ENCODE results near the gene SFT2D3.
"Not testable (repeated sequence)": the region's sequence is repeated elsewhere in the genome, so short reads cannot be mapped to it uniquely, and the experiment has no call there.

The SFT2D3 gene

GRCh38 chr2:127712999-127713398 lies 11.7 kb downstream of the SFT2D3 start:
- no peak for DNase-seq

- DNase-seq: no peak
Observed at GRCh38 chr2:127713562-127713961, 12.3 kb downstream of the SFT2D3 start.

DNA sequence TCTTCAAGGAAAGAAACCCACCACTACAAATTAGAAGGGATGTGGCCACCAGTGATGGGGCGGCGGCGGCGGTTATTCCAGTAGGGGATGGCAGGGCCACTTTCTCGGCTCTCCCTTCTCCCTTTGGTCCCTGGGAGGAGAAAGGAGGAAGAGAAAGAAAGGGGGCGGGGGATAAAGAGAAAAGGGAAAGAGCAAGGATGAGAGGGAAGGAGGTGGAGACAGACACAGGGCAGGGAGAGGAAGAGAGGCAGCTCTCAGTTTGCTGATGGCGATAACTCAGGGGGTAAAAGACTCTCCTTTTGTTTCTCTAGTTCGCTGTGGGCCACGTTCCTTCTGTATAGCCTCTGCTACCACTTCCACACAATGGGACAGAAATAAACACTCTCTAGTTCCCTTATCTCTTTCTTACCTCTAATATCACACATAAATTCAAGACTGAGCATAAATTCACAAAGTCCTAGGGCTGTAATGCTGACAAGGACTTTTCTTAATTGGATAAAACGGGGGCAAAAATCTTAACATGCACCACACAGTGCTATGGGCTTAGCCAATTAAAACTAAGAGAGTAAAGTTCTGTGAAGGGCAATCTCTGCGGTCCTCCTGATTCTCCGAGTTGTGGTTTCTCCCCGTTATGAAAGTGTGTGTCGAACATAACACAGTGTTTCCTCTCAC lies 14.6 kb downstream of the SFT2D3 start:
- DNase-seq: no peak

DNA sequence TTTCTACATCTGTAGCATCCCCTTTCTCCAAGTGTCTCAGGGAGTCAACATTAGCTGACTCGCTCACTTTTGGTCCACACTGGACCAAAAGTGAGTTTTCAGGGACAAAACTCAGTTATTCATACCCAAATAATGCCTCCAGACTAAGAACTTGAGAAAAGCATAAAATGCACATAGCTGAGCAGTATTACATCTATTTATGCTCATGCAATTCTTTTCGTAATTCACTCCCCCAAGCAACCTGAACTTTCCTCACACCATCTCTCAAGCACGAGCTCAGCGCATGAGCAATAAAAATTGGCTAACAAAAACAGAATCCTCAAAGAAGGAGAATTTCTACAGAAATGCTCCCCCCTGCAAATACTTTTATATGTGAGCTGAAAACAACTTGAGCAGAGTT lies 17.0 kb downstream of the SFT2D3 start:
- no peak for DNase-seq

DNA sequence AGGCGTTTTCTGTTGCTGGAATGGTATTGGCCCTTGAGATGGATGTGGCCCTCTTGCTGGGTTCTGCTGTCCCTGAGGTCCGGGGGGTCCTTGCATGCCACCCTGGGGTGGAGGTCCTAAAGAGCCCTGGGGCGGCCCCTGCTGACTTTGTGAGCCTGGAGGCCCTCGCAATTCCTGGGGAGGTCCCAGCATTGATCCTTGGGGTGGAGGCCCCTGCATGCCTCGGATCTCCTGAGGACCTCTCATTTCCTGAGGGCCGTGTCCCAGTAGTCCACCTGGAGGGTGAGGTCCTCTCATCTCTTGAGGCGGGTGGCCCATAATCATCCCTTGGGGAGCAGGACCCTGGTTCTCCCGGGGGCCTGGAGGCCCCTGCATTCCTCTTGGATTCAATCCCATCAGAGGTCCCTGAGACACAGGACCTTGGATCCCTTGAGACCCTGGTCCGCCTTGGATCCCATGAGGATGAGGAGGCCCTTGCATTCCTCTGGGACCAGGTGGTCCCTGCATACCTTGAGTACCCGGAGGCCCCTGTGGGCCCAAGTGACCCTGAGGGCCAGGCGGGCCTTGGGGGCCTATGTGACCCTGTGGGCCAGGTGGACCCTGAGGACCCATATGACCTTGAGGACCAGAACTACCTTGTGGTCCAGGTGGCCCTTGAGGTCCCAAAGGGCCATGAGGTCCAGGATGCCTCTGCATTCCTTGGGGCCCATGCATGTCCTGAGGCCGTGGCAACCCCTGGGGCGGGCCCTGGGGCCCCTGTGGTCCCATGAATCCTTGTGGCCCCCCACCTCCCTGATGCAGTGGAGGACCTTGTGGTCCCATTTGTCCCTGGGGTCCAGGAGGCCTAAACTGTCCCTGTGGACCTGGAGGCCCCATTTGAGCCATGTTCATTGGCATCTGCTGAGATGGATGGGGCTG lies 18.3 kb downstream of the SFT2D3 start:
- DNase-seq: no peak

DNA sequence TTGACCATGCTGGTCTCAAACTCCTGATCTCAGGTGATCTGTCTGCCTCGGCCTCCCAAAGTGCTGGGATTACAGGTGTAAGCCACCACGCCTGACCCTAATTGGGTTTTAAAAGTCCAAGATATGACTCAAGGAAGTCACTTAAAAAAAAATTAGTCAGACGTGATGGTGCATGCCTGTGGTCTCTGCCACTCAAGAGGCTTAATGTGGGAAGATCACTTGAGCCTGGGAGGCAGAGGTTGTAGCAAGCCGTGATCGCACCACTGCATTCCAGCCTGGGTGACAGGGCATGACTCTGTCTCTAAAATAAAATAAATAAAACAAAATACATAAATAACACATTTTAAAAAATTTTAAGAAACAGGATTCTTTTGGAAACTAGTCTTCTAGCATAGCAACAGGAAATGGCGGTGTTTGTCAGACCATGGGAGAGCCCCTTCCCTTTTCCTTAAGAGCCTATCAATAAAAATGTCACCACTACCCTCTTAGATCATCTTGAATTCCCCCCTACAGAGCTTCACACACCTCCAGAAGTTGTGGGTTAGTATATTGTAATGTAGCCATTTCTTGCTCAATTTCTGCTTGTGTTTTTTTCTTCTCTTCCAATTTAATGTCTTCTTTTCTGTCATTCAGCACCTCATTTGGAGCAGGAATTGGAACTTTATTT lies 20.1 kb downstream of the SFT2D3 start:
- DNase-seq: no peak

- DNase-seq: no peak
Observed at GRCh38 chr2:127721978-127722355, 20.7 kb downstream of the SFT2D3 start.

- no peak for DNase-seq
Observed at GRCh38 chr2:127722807-127723206, 21.5 kb downstream of the SFT2D3 start.

- no peak for DNase-seq
Observed at GRCh38 chr2:127726158-127726880, 25.0 kb downstream of the SFT2D3 start.

- DNase-seq: no peak
Observed at GRCh38 chr2:127733113-127733815, 32.0 kb downstream of the SFT2D3 start.

DNA sequence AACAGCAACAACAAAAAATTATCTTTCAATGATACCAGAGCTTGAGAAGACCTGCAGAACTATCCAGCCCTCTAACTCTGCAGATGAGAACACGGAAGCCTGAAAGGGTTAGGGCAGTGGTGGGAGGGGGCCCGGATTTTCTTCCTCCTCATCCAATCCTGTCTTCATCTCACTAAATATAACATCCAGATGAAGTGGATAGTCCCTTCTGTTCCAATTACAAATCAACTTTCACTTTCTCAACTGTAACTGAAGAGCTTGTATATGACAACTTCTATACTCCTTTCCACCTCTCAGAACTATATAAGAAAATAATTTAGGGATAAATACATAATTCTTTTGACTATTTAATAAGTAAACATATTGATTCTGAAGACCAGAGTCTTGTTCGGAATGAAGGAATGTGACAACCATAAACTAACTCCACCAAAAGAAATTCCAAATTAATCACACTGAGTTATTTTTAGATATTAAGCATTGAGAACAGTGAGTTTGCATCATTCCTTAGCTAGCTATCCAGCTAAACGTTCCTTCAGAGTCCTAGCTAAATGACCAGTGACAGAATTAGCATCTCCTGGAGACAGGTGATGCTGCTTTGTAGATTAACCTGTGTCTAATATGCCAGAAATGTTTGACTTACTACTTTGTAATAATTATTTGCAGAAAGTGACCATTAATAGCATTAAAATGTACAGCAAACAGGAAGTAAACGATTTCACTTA lies 32.7 kb downstream of the SFT2D3 start:
- no peak for DNase-seq

GRCh38 chr2:127735044-127735443 lies 33.7 kb downstream of the SFT2D3 start:
- no peak for DNase-seq

DNA sequence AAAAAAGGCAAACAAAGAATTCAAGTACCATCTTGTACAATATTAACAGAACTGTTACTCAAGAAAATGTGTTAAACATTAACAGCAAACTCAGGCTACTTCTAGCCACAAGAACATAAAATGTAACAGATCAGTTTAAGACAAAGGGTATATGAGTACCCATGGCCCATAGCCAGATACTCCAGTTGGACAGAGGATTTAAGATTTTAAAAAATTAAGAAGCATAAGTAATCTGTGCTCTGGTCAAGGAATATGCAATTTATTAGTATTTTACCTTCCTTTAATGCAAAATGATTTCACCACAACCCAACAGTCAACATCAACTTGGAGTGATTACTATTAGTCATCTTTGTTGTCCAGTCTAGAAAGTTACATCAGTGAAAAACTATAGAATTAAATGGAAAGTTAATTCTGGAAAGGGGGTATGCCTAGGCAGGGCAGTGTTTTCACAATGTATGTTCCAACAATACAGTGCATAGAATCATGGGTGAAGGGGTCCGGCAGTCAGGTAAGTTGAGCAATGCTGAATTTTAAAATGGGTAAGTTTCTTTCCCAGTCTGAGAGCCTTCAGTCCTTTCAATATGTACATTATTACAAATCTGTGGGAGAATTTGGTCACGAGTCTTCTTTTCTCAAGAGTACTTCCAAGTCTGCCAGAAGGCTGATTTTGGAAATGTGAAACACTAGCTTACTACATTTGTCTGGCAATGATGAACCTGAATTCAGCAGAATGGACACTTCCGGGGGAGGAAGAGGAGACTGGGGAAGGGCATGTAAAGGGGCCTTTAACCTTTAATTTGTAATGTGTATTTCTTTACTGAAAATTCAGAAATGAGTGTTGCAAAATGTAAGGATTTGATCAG lies 34.5 kb downstream of the SFT2D3 start:
- DNase-seq: no peak

GRCh38 chr2:127737892-127738291 lies 36.6 kb downstream of the SFT2D3 start:
- DNase-seq: no peak

DNA sequence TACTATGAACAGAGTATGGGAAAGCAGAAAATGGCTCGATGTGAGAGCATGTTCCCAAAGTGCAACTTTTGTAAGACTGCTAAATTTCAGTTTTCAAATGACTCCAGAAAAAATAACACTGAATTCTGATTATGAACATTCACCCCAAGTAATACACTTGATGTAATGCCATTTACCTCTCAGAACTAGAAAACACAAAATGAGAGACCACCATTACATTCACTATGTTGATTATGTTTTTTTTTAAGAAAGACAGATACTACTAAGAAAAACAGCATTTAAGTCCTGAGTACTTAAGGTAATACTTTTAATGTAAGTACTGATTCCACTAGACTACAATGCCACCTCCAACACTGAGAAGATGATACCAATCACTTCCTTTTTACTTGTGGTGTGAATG lies 38.5 kb downstream of the SFT2D3 start:
- no peak for DNase-seq

DNA sequence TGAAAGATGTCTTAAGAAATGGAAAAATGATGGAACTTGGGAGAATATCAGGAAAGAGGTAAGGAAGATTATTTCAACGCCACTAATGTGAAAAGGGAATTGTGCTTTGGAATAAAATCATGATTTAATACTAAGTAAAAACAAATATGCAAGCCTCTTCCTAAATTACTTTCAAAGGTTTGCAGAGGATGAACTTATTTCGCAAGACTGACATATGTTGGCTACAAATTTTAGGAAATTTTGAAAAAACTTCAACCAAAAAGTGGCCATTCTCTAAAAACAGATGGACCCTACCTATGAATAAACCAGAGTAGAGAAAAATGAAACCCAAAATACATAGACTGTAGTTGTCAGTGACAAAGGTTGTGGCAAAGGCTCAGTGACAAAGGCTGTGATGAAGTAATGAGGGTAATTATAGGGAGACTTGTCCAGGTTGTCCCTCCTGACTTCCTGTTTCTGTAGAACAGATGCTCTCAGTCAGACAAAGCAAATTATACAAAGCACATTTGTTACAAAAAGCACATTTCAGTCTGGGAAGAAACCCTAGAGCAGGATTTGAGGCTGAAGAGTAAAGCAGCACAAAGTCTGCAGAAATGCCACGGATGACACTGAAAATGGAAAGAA lies 39.5 kb downstream of the SFT2D3 start:
- no peak for DNase-seq

DNA sequence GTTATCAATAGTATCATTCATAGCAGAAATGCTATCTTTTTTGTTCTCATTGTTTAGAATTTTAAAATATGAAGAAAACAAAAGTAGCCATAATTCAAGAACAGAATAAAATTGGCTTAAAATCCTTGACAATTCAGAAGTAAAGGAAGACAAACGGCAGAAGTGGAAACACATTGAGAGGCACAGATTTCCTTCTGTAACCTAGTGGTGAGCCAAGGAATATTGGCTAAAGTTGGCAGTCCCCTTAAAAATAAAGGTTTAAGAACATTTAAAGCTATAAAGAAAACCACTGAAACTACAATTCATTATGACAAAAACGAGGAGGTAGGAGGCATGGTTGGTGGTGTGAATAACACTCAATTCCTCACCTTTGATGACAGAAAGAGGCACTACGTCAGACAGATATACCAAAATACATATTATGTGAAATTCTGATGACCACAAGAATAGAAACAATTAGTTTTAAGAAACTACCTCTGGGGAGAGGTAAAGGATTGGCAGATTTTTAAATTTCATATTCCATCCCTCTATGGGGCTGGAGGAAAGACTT lies 42.3 kb downstream of the SFT2D3 start:
- no peak for DNase-seq

DNA sequence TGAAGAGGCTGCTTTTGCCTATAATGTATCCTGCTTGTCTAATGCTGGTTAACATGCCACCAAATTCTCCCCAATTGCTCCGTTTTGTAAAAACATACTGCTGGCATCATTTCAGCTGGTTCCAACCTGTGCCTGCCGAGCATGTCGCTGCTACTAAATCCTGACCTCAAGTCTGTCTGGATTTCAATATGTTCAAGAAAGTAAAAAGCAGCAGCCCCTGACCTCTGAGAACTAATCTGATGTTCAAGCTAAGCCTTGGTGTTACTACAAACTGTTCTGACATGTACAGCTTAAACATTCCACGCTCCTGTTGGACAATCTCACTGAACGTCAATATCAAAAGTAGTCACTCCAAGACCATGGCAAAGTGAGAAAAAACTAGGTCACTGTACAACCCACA lies 46.3 kb downstream of the SFT2D3 start:
- no peak for DNase-seq

DNA sequence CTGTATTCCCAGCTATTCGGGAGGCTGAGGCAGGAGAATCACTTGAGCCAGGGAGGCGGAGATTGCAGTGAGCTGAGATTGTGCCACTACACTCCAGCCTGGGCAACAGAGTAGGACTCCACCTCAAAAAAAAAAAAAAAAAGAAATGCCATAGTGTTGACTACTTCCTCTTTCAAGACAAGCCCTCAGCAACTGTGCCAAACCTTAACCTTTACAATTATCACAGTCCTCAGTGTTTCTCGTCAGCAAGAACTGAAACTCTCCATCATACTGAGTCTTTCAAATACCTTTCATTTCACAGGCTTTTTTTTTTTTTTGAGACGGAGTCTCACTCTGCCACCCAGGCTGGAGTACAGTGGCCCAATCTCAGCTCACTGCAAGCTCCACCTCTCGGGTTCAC lies 48.2 kb downstream of the SFT2D3 start:
- DNase-seq: not testable (repeated sequence)

DNA sequence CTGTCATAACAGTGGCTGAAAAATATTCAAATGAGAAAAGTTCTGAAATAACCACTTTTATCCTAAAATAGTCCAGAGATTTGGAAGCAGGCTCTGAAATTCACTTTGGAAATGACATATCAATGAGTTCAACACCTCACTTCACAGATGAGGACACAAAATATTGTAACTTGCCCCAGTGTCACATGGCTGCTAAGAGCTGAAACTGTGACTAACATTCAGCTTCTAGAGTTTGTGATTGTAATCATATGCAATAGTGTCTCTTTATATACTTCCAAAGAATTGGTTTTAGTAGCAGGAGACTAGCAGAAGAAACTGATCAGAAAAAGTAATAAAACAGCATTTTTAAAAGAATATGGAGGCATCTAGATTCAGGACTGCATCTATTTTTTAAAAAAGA lies 52.1 kb downstream of the SFT2D3 start:
- DNase-seq: no peak
